IMR-90 (cell line): Measurements from ENCODE around the gene ETV3L. TPM values are rescaled to one million over a fixed set of nuclear protein-coding genes. Genes with fewer than 3 reads are reported as not detected.

Experiments
- ATAC-seq: fragments of 200-7000 bp; cut with Tn5 transposase; 2 replicates; pipeline ENCODE4 v1.9.1; 2020; ENCODE audit warnings: low read depth, mild to moderate bottlenecking, moderate library complexity
- BruUV-seq: library from RNA; stranded (reverse); fragments of 400-500 nt; replicated peaks from 2 replicates; lab custom pipeline; 2021; lab: Mats Ljungman, UMichigan
- CTCF ChIA-PET: fragments of 300-600 bp; formaldehyde crosslinking; extraction: SDS; loops from one replicate; lab custom pipeline; 2021; ENCODE audit warnings: antibody characterized with exemption; lab: Yijun Ruan, JAX
- POLR2A ChIA-PET: fragments of 300-600 bp; sonication (Branson Sonifier 250); formaldehyde crosslinking; loops from one replicate; lab custom pipeline; 2022; ENCODE audit warnings: antibody characterized with exemption; ENCODE audit not compliant: unreplicated experiment; lab: Charles Lee
- DNase-seq: peaks from one replicate; pipeline ENCODE4 v3.0.0; 2013
- H2AFZ ChIP-seq: replicated peaks from 2 replicates; pipeline ENCODE3; 2013; ENCODE audit warnings: low read length, mild to moderate bottlenecking; ENCODE audit not compliant: poor library complexity
- H2AK5ac ChIP-seq: 2 replicates; pipeline ENCODE4 v1.6.1; 2013; ENCODE audit warnings: low read depth, low read length, inconsistent platforms
- H2AK9ac ChIP-seq: replicated peaks from 2 replicates; pipeline ENCODE3; 2013; ENCODE audit warnings: mild to moderate bottlenecking, low read depth, low read length, moderate library complexity; ENCODE audit not compliant: poor library complexity
- H2BK120ac ChIP-seq: 2 replicates; pipeline ENCODE4 v1.6.1; 2013; ENCODE audit warnings: low read depth, low read length, inconsistent platforms
- H2BK15ac ChIP-seq: 3 replicates; pipeline ENCODE4 v1.6.1; 2013; ENCODE audit warnings: low read depth, low read length, inconsistent platforms
- H2BK20ac ChIP-seq: 2 replicates; pipeline ENCODE4 v1.6.1; 2013; ENCODE audit warnings: low read depth, mild to moderate bottlenecking, inconsistent platforms, low read length, moderate library complexity
- H2BK5ac ChIP-seq: 2 replicates; pipeline ENCODE4 v1.6.1; 2013; ENCODE audit warnings: mild to moderate bottlenecking, low read depth, low read length, inconsistent platforms; ENCODE audit not compliant: poor library complexity, severe bottlenecking
- H3K14ac ChIP-seq: replicated peaks from 2 replicates; pipeline ENCODE4 v1.6.1; 2013; ENCODE audit warnings: low read depth, low read length, inconsistent platforms
- H3K18ac ChIP-seq: 2 replicates; pipeline ENCODE4 v1.6.1; 2013; ENCODE audit warnings: low read depth, low read length, control low read depth
- H3K23ac ChIP-seq: 2 replicates; pipeline ENCODE4 v1.6.1; 2013; ENCODE audit warnings: low read depth, low read length, inconsistent platforms
- H3K27ac ChIP-seq: 2 replicates; pipeline ENCODE4 v1.5.1; 2013; ENCODE audit warnings: mild to moderate bottlenecking, control low read depth, low read length; ENCODE audit not compliant: insufficient read depth
- H3K27me3 ChIP-seq: 2 replicates; pipeline ENCODE4 v1.6.1; 2013; ENCODE audit warnings: low read length; ENCODE audit not compliant: control insufficient read depth, insufficient read depth
- H3K36me3 ChIP-seq: 2 replicates; pipeline ENCODE4 v1.6.1; 2013; ENCODE audit warnings: low read length, mixed read lengths; ENCODE audit not compliant: control insufficient read depth, insufficient read depth
- H3K4ac ChIP-seq: 2 replicates; pipeline ENCODE4 v1.6.1; 2013; ENCODE audit warnings: low read depth, low read length, inconsistent platforms
- H3K4me1 ChIP-seq: 2 replicates; pipeline ENCODE4 v1.6.1; 2013; ENCODE audit warnings: low read length, mixed read lengths; ENCODE audit not compliant: control insufficient read depth, insufficient read depth
- H3K4me2 ChIP-seq: 2 replicates; pipeline ENCODE4 v1.6.1; 2013; ENCODE audit warnings: low read depth, mild to moderate bottlenecking, control low read depth, low read length, moderate library complexity
- H3K4me3 ChIP-seq: 2 replicates; pipeline ENCODE4 v1.5.1; 2013; ENCODE audit warnings: low read depth, mild to moderate bottlenecking, control low read depth, low read length, moderate library complexity; ENCODE audit not compliant: insufficient read depth
- H3K56ac ChIP-seq: 2 replicates; pipeline ENCODE4 v1.6.1; 2013; ENCODE audit warnings: low read length, inconsistent platforms; ENCODE audit not compliant: insufficient read depth; ENCODE audit errors: extremely low read depth
- H3K79me1 ChIP-seq, 2 experiments: 2 replicates each; pipeline ENCODE4 v1.6.1; 2013; ENCODE audit warnings: low read length in 2 of 2, inconsistent platforms in 1 of 2, low read depth in 1 of 2
- H3K9ac ChIP-seq: 2 replicates; pipeline ENCODE4 v1.6.1; 2013; ENCODE audit warnings: low read depth, low read length, control low read depth
- H3K9me1 ChIP-seq: 2 replicates; pipeline ENCODE4 v1.6.1; 2013; ENCODE audit warnings: low read length, inconsistent platforms; ENCODE audit not compliant: insufficient read depth
- H3K9me3 ChIP-seq: 2 replicates; pipeline ENCODE4 v1.6.1; 2013; ENCODE audit warnings: low read length; ENCODE audit not compliant: control insufficient read depth, insufficient read depth
- H4K20me1 ChIP-seq: 2 replicates; pipeline ENCODE4 v1.6.1; 2013; ENCODE audit warnings: low read length, inconsistent platforms; ENCODE audit not compliant: insufficient read depth
- H4K5ac ChIP-seq: 2 replicates; pipeline ENCODE4 v1.6.1; 2013; ENCODE audit warnings: mild to moderate bottlenecking, low read depth, low read length, control low read depth
- H4K8ac ChIP-seq, 2 experiments: 2 replicates each; pipeline ENCODE4 v1.6.1; 2013; ENCODE audit warnings: low read depth in 2 of 2, low read length in 2 of 2, control low read depth in 1 of 2, inconsistent platforms in 1 of 2
- H4K91ac ChIP-seq: 2 replicates; pipeline ENCODE4 v1.6.1; 2013; ENCODE audit warnings: low read depth, low read length, inconsistent platforms; ENCODE audit not compliant: insufficient read depth
- FOS ChIP-seq: fragments of 150-350 bp; IDR thresholded peaks from 2 replicates; pipeline ENCODE4 v1.6.1; 2016; ENCODE audit warnings: low read depth, low read length
- MAZ ChIP-seq: IDR thresholded peaks from 2 replicates; pipeline ENCODE4 v1.6.1; 2012; ENCODE audit warnings: low read depth, mild to moderate bottlenecking, low read length, improper control_type of control experiment, moderate library complexity, borderline replicate concordance
- RAD21 ChIP-seq: IDR thresholded peaks from 2 replicates; pipeline ENCODE4 v1.6.1; 2012; ENCODE audit warnings: low read length, improper control_type of control experiment
- WGBS, 2 experiments: methylation state at CpG; one replicate each; pipeline versions ENCODE4 v1.1.5 to v1.1.7; 2013; ENCODE audit warnings: missing lambda C conversion rate in 2 of 2; ENCODE audit not compliant: insufficient read length in 1 of 2; ENCODE audit errors: extremely low coverage in 2 of 2; 5-methylcytosine and 5-hydroxymethylcytosine counted together
- dilution Hi-C: fragments of 300-500 bp; cut with HindIII; formaldehyde crosslinking; loops from one replicate; pipeline ENCODE4 v1.14.3; 2018; ENCODE audit warnings: low sequenced_read_pairs; ENCODE audit not compliant: unreplicated experiment
- in situ Hi-C: fragments of 300-500 bp; cut with MboI; formaldehyde crosslinking; loops from 3 replicates; pipeline ENCODE4 v1.14.3; 2019; ENCODE audit warnings: low sequenced_read_pairs, inconsistent platforms, mixed read lengths
- intact Hi-C: fragments of 100-400 bp; cut with micrococcal nuclease; formaldehyde crosslinking; loops from 2 replicates; pipeline ENCODE4 v1.10.0; 2022
- polyA plus RNA-seq, 3 experiments: library from polyadenylated mRNA; depleted of rRNA; stranded (reverse); fragments of >200 nt; gene quantifications; 2 replicates each; pipeline ENCODE4 v1.2.3, GENCODE V29; 2012; ENCODE audit warnings: low replicate concordance in 1 of 3
- total RNA-seq: library from RNA; depleted of rRNA; stranded (reverse); fragments of >200 nt; gene quantifications from 2 replicates; pipeline ENCODE4 v1.2.3, GENCODE V29; 2012

The ETV3L gene
- total and polyA plus RNA-seq, 2 of the 4 experiments (the other 2 are of a cell fraction), result not detected

- ChIA-PET CTCF (interaction anchor here (2.2 kb wide), 1 partner anchor 10 kb away, joined by 7 read pairs; no protein-coding TSS in a partner anchor), POLR2A (no interaction called here)
- Histone ChIP-seq H3K4ac (no peak overlapping the region), H3K9me3 (no peaks in the 10 kb centered on the region), H3K4me1 (no peaks in the 10 kb centered on the region), H3K4me2 (no peak overlapping the region), H2BK20ac (no peak overlapping the region), H3K23ac (no peak overlapping the region), H4K91ac (no peak overlapping the region), H2BK120ac (no peak overlapping the region), H3K9me1 (no peaks in the 10 kb centered on the region), H3K9ac (no peak overlapping the region), H3K79me1 (no peaks in the 10 kb centered on the region), H3K27ac (no peak overlapping the region), H4K5ac (no peak overlapping the region), H3K18ac (no peak overlapping the region), H2AFZ (no peak overlapping the region), H2BK5ac (no peak overlapping the region), H3K56ac (no peak overlapping the region), H2AK5ac (no peak overlapping the region), H3K27me3 (peaks cover 11% of the 10 kb centered on the region), H3K14ac (no peak overlapping the region), H4K8ac (no peak overlapping the region), H2BK15ac (no peak overlapping the region), H2AK9ac (no peak overlapping the region), H3K4me3 (no peak overlapping the region), H4K20me1 (no peaks in the 10 kb centered on the region), H3K36me3 (no peaks in the 10 kb centered on the region)
- intact Hi-C loops (no loop called here), in situ Hi-C loops (no loop called here), dilution Hi-C loops (no loop called here)
- ATAC-seq (no peak), DNase-seq (no peak)
- BruUV-seq, result no TSS peak
- 39% methylated on average over 4 of the region's 5 CpGs; no CpG with 5 or more reads in 1 of the 2 experiments for WGBS, 2 experiments
- no peak for TF ChIP-seq MAZ
- TF ChIP-seq FOS, result no peak
- TF ChIP-seq RAD21, result no peak
These were observed 14.9 kb downstream of the ETV3L start for GRCh38 chr1:157084720-157085119.
